HepG2 (cell line): ENCODE measurements around the gene PLA2G2A. TPM values are rescaled to one million over a fixed set of nuclear protein-coding genes. Genes with fewer than 3 reads are reported as not detected.

Experiments
- ARID5B ChIP-seq: IDR thresholded peaks from 2 replicates; pipeline ENCODE4 v1.4.0; 2020; ENCODE audit warnings: mild to moderate bottlenecking, missing genetic modification reagents
- ASH2L ChIP-seq: fragments of 300-600, 200-600 bp; sonication (generic); IDR thresholded peaks from 2 replicates; pipeline ENCODE4 v1.7.0; 2017; ENCODE audit warnings: low read depth, mild to moderate bottlenecking, moderate library complexity, mixed read lengths, low read length; ENCODE audit not compliant: insufficient read length
- BRD4 ChIP-seq: sonication (generic); formaldehyde crosslinking; IDR thresholded peaks from 2 replicates; pipeline ENCODE4 v1.4.0; 2020; ENCODE audit warnings: missing genetic modification reagents
- CEBPB ChIP-seq: IDR thresholded peaks from 2 replicates; pipeline ENCODE4 v1.6.1; 2011; ENCODE audit warnings: low read depth, low read length, improper control_type of control experiment, borderline replicate concordance
- HNF4A ChIP-seq: sonication (generic); formaldehyde crosslinking; IDR thresholded peaks from 2 replicates; pipeline ENCODE4 v1.4.0; 2020; ENCODE audit warnings: missing genetic modification reagents
- JUNB ChIP-seq: sonication (generic); formaldehyde crosslinking; IDR thresholded peaks from 2 replicates; pipeline ENCODE4 v1.8.0; 2022; ENCODE audit warnings: missing genetic modification reagents, mild to moderate bottlenecking, borderline replicate concordance
- KAT7 ChIP-seq: IDR thresholded peaks from 2 replicates; pipeline ENCODE4 v1.6.1; 2018; ENCODE audit warnings: borderline replicate concordance, missing compliant biosample characterization
- LCORL ChIP-seq, 2 experiments: fragments of 450-650 bp in 1 of 2; sonication (generic) in 1 of 2; formaldehyde crosslinking in 1 of 2; IDR thresholded peaks; 2 replicates each; pipeline versions ENCODE4 v1.5.0 to v1.6.1; 2017 to 2020; ENCODE audit warnings: antibody characterized with exemption in 1 of 2, missing genetic modification reagents in 1 of 2
- MYNN ChIP-seq: sonication (generic); formaldehyde crosslinking; IDR thresholded peaks from 2 replicates; pipeline ENCODE4 v1.4.0; 2020; ENCODE audit warnings: mild to moderate bottlenecking, low read depth, missing genetic modification reagents
- NR2F2 ChIP-seq: IDR thresholded peaks from 2 replicates; pipeline ENCODE4 v1.6.1; 2012; ENCODE audit warnings: low read depth, inconsistent platforms, borderline replicate concordance
- PPARG ChIP-seq: conservative IDR thresholded peaks from 2 replicates; pipeline ENCODE4 v1.6.1; 2016; ENCODE audit warnings: missing biosample characterization, missing genetic modification reagents
- RFX5 ChIP-seq: IDR thresholded peaks from 2 replicates; pipeline ENCODE4 v1.6.1; 2011; ENCODE audit warnings: low read depth, low read length, improper control_type of control experiment
- SIN3B ChIP-seq: fragments of 150-350 bp; IDR thresholded peaks from 2 replicates; pipeline ENCODE4 v1.6.1; 2014; ENCODE audit warnings: low read length
- SNAI1 ChIP-seq: sonication (generic); formaldehyde crosslinking; IDR thresholded peaks from 2 replicates; pipeline ENCODE4 v1.5.0; 2020; ENCODE audit warnings: mild to moderate bottlenecking, missing genetic modification reagents, borderline replicate concordance
- TCF12 ChIP-seq, 2 experiments: fragments of 450-650 bp in 1 of 2; sonication (generic) in 1 of 2; formaldehyde crosslinking in 1 of 2; IDR thresholded peaks; 2 replicates each; pipeline versions ENCODE4 v1.6.1 to v1.8.0; 2017 to 2022; ENCODE audit warnings: antibody characterized with exemption in 1 of 2, mild to moderate bottlenecking in 1 of 2, missing genetic modification reagents in 1 of 2, moderate library complexity in 1 of 2
- TCF7L2 ChIP-seq: IDR thresholded peaks from 2 replicates; pipeline ENCODE4 v1.6.1; 2011; ENCODE audit warnings: mild to moderate bottlenecking, low read depth, low read length, moderate library complexity
- THAP11 ChIP-seq: IDR thresholded peaks from 2 replicates; pipeline ENCODE4 v1.6.1; 2016; ENCODE audit warnings: missing biosample characterization, missing genetic modification reagents
- THYN1 ChIP-seq: sonication (generic); formaldehyde crosslinking; IDR thresholded peaks from 2 replicates; pipeline ENCODE4 v1.8.1; 2023; ENCODE audit warnings: low read depth, mild to moderate bottlenecking, moderate library complexity, missing genetic modification reagents, borderline replicate concordance
- UBTF ChIP-seq: sonication (generic); formaldehyde crosslinking; IDR thresholded peaks from 2 replicates; pipeline ENCODE4 v1.4.0; 2020; ENCODE audit warnings: mild to moderate bottlenecking, missing genetic modification reagents
- ZBTB7B ChIP-seq: sonication (generic); formaldehyde crosslinking; IDR thresholded peaks from 2 replicates; pipeline ENCODE4 v1.4.0; 2020; ENCODE audit warnings: missing genetic modification reagents
- ZNF230 ChIP-seq: sonication (generic); formaldehyde crosslinking; IDR thresholded peaks from 2 replicates; pipeline ENCODE4 v1.4.0; 2020; ENCODE audit warnings: mild to moderate bottlenecking, missing genetic modification reagents
- ZNF556 ChIP-seq: sonication (generic); formaldehyde crosslinking; IDR thresholded peaks from 2 replicates; pipeline ENCODE4 v1.4.0; 2020; ENCODE audit warnings: mild to moderate bottlenecking, missing genetic modification reagents, borderline replicate concordance
- ZNF607 ChIP-seq: sonication (generic); formaldehyde crosslinking; IDR thresholded peaks from 2 replicates; pipeline ENCODE4 v1.5.1; 2020; ENCODE audit warnings: missing genetic modification reagents, mild to moderate bottlenecking, borderline replicate concordance
- ZNF652 ChIP-seq: IDR thresholded peaks from 2 replicates; pipeline ENCODE4 v1.6.1; 2016; ENCODE audit warnings: low read depth, borderline replicate concordance
- polyA plus RNA-seq, 8 experiments: library from polyadenylated mRNA; depleted of rRNA in 3 of 8; stranded (reverse) in 7 of 8; unstranded in 1 of 8; fragments of >200 nt; fragmentation: Illumina TruSeq in 4 of 8; extraction: Trizol in 4 of 8; gene quantifications; 2 replicates each; pipeline versions ENCODE4 v1.2.1 to v1.2.3, GENCODE V29; 2011 to 2016; ENCODE audit warnings: low read depth in 4 of 8, missing spikeins in 1 of 8, mixed read lengths in 1 of 8; ENCODE audit not compliant: insufficient read depth in 1 of 8
- total RNA-seq, 5 experiments: library from RNA; depleted of rRNA; stranded (reverse); fragments of >200 nt; fragmentation: Illumina TruSeq; extraction: Trizol; gene quantifications; 2 replicates each; pipeline ENCODE4 v1.2.3, GENCODE V29; 2016; ENCODE audit warnings: low read depth in 1 of 5

The PLA2G2A gene
- total and polyA plus RNA-seq, 2 of the 13 experiments (the other 11 are each of a cell fraction or from before 2014, with no cell fraction given): 0.35 to 30.3 TPM

- peak; percentile 52 for TF ChIP-seq HNF4A
- no peak; the same call in 1 of the 2 replicates for TF ChIP-seq THAP11 (CRISPR knock-in tag)
- no peak for TF ChIP-seq MYNN (CRISPR knock-in tag)
- TF ChIP-seq ZNF230 (CRISPR knock-in tag): no peak
- TF ChIP-seq TCF7L2: 0 out of 2 replicates have a peak, but pooled peaks have one; percentile 53
- no peak for TF ChIP-seq LCORL (IDR thresholded peaks at IDR 0.05)
- TF ChIP-seq LCORL (CRISPR knock-in tag; IDR thresholded peaks at IDR 0.05): peak; percentile 58; the same call in 1 of the 2 replicates
- no peak; the same call in 1 of the 2 replicates for TF ChIP-seq ARID5B
- TF ChIP-seq SNAI1: no peak
- TF ChIP-seq ZBTB7B (CRISPR knock-in tag): no peak
- TF ChIP-seq NR2F2: 0 out of 2 replicates have a peak, but pooled peaks have one; percentile 21
- TF ChIP-seq TCF12 (IDR thresholded peaks at IDR 0.05): no peak
- TF ChIP-seq TCF12 (CRISPR knock-in tag; IDR thresholded peaks at IDR 0.05): 0 out of 2 replicates have a peak, but pooled peaks have one; percentile 25
- no peak for TF ChIP-seq SIN3B
- TF ChIP-seq ZNF607 (CRISPR knock-in tag): no peak
- 0 out of 2 replicates have a peak, but pooled peaks have one; percentile 18 for TF ChIP-seq ZNF652 (CRISPR knock-in tag)
- TF ChIP-seq KAT7 (CRISPR knock-in tag): no peak
- TF ChIP-seq ASH2L: peak; percentile 88
- TF ChIP-seq ZNF556 (CRISPR knock-in tag): no peak
- TF ChIP-seq BRD4 (CRISPR knock-in tag): no peak
- TF ChIP-seq JUNB (CRISPR knock-in tag): peak; percentile 68; the same call in 1 of the 2 replicates
- TF ChIP-seq RFX5: no peak
- TF ChIP-seq THYN1 (CRISPR knock-in tag): no peak
- TF ChIP-seq PPARG (CRISPR knock-in tag): peak; percentile 61
- no peak for TF ChIP-seq UBTF (CRISPR knock-in tag)
- no peak for TF ChIP-seq CEBPB
These were observed 52.9 kb downstream of the PLA2G2A start (continued) for GRCh38 chr1:19926296-19927129.
